SK-N-SH treated with all-trans-retinoic acid at 6 μM for 48 hours (cell line): ENCODE results near the gene NPR3.

Source experiments
- ARNTL ChIP-seq: fragments of 450-650 bp; formaldehyde crosslinking; IDR thresholded peaks from 2 replicates; pipeline ENCODE4 v1.5.0; 2020; ENCODE audit warnings: low read depth, mild to moderate bottlenecking, moderate library complexity, borderline replicate concordance
- PPARA ChIP-seq: fragments of 250-450 bp; sonication (Bioruptor Pico); IDR thresholded peaks from 2 replicates; pipeline ENCODE4 v1.5.0; 2020; ENCODE audit warnings: mild to moderate bottlenecking, borderline replicate concordance
- SNAI2 ChIP-seq: fragments of 250-450 bp; sonication (Bioruptor Pico); IDR thresholded peaks from 2 replicates; pipeline ENCODE4 v1.5.0; 2020; ENCODE audit warnings: mild to moderate bottlenecking, moderate library complexity
- ZNF565 ChIP-seq: fragments of 450-650 bp; formaldehyde crosslinking; conservative IDR thresholded peaks from 2 replicates; pipeline ENCODE4 v1.5.0; 2020; ENCODE audit warnings: low read depth, mild to moderate bottlenecking, moderate library complexity

DNA sequence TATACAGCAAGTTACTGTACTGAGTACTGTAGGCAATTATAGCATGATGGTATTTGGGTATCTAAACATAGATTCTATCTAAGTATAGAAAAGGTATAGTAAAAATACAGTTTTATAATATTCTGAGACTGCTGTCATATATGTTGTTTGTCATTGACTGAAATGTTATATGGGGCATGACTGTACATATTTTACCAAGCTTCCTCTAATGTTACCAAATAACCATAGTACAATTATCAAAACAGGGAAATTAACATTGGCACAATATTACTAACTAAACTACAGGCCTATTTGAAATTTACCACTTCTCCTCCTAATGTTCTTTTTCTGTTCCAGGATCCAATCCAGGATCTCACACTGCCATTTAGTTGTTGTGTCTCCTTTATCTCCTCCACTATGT is 18.5 kb downstream of the NPR3 start:
- no peak for TF ChIP-seq SNAI2 (CRISPR knock-in tag)
- no peak for TF ChIP-seq ZNF565
- no peak for TF ChIP-seq PPARA (CRISPR knock-in tag)
- TF ChIP-seq ARNTL (CRISPR knock-in tag): no peak
